SK-N-SH (cell line): ENCODE measurements around the gene CTSA. TPM values are rescaled to one million over a fixed set of nuclear protein-coding genes. Genes with fewer than 3 reads are reported as not detected.

Source experiments
- CTCF ChIA-PET: fragments of 300-600, 350-600 bp; formaldehyde crosslinking; extraction: SDS; loops from one replicate; lab custom pipeline; 2021; lab: Yijun Ruan, JAX
- POLR2A ChIA-PET: fragments of 350-600 bp; sonication (Branson Sonifier 250); formaldehyde crosslinking; extraction: SDS; loops from one replicate; lab custom pipeline; 2020; ENCODE audit warnings: antibody characterized with exemption, inconsistent platforms; lab: Yijun Ruan, JAX
- DNase-seq: peaks from one replicate; pipeline ENCODE4 v3.0.0; 2012
- H2AFZ ChIP-seq: fragments of 200-600 bp; sonication (generic); 2 replicates; pipeline ENCODE4 v1.8.1; 2016; ENCODE audit warnings: antibody characterized with exemption, mild to moderate bottlenecking, low read depth
- H3F3A ChIP-seq: fragments of 200-600 bp; sonication (generic); replicated peaks from 2 replicates; pipeline ENCODE3; 2016; ENCODE audit warnings: antibody characterized with exemption, mild to moderate bottlenecking; ENCODE audit not compliant: insufficient read depth
- H3K27ac ChIP-seq, 2 experiments: fragments of 200-500 bp in 1 of 2; fragments of 200-600 bp in 1 of 2; sonication (Bioruptor generic) in 1 of 2; sonication (generic), shearing (Covaris generic) in 1 of 2; 2 replicates each; pipeline versions ENCODE4 v1.5.1 to v1.6.1; 2014 to 2016; ENCODE audit warnings: low read depth in 2 of 2, inconsistent platforms in 1 of 2, low read length in 1 of 2, mild to moderate bottlenecking in 1 of 2, mixed read lengths in 1 of 2
- H3K27me3 ChIP-seq: fragments of 200-600 bp; sonication (generic), shearing (Covaris generic); 2 replicates; pipeline ENCODE4 v1.6.1; 2016; ENCODE audit warnings: mixed run types; ENCODE audit not compliant: insufficient read depth
- H3K36me3 ChIP-seq, 2 experiments: fragments of 200-500 bp in 1 of 2; fragments of 200-600 bp in 1 of 2; sonication (Bioruptor generic) in 1 of 2; sonication (generic) in 1 of 2; replicated peaks in 1 of 2; 2 replicates each; pipeline versions ENCODE3 to v1.5.1; 2014 to 2016; ENCODE audit warnings: low read length in 1 of 2, mild to moderate bottlenecking in 1 of 2; ENCODE audit not compliant: insufficient read depth in 2 of 2, control insufficient read depth in 1 of 2
- H3K4me1 ChIP-seq, 2 experiments: fragments of 200-500 bp in 1 of 2; fragments of 200-600 bp in 1 of 2; sonication (Bioruptor generic) in 1 of 2; sonication (generic), shearing (Covaris generic) in 1 of 2; 2 replicates each; pipeline versions ENCODE4 v1.5.1 to v1.6.1; 2014 to 2016; ENCODE audit warnings: low read depth in 1 of 2, low read length in 1 of 2, mixed run types in 1 of 2; ENCODE audit not compliant: insufficient read depth in 2 of 2, control insufficient read depth in 1 of 2
- H3K4me2 ChIP-seq: fragments of 200-600 bp; sonication (generic), shearing (Covaris generic); 2 replicates; pipeline ENCODE4 v1.6.1; 2017; ENCODE audit warnings: mixed run types
- H3K4me3 ChIP-seq, 2 experiments: fragments of 200-500 bp in 1 of 2; fragments of 200-600 bp in 1 of 2; sonication (Bioruptor generic) in 1 of 2; sonication (generic), shearing (Covaris generic) in 1 of 2; 2 replicates each; pipeline versions ENCODE4 v1.5.1 to v1.8.1; 2014 to 2016; ENCODE audit warnings: low read depth in 2 of 2, inconsistent platforms in 1 of 2, low read length in 1 of 2, mild to moderate bottlenecking in 1 of 2, mixed read lengths in 1 of 2, moderate library complexity in 1 of 2
- H3K79me2 ChIP-seq: fragments of 200-600 bp; sonication (generic); 2 replicates; pipeline ENCODE4 v1.8.1; 2017; ENCODE audit warnings: mild to moderate bottlenecking; ENCODE audit not compliant: insufficient read depth
- H3K9ac ChIP-seq: fragments of 200-600 bp; sonication (generic); 2 replicates; pipeline ENCODE4 v1.6.1; 2017; ENCODE audit warnings: mixed run types
- H3K9me2 ChIP-seq: fragments of 200-600 bp; sonication (generic); 2 replicates; pipeline ENCODE4 v1.6.1; 2017; ENCODE audit warnings: mixed run types
- H3K9me3 ChIP-seq: fragments of 200-600 bp; sonication (generic); 2 replicates; pipeline ENCODE4 v1.6.1; 2017; ENCODE audit warnings: mixed run types, mild to moderate bottlenecking, moderate library complexity
- H4K20me1 ChIP-seq: fragments of 200-600 bp; sonication (generic); 2 replicates; pipeline ENCODE4 v1.6.1; 2017; ENCODE audit warnings: mild to moderate bottlenecking, mixed run types; ENCODE audit not compliant: insufficient read depth
- ELF1 ChIP-seq: IDR thresholded peaks from 2 replicates; pipeline ENCODE4 v1.4.0; 2012
- EP300 ChIP-seq, 2 experiments: IDR thresholded peaks; 2 replicates each; pipeline versions ENCODE4 v1.4.0 to v1.6.1; 2012; ENCODE audit warnings: borderline replicate concordance in 1 of 2, low read depth in 1 of 2, low read length in 1 of 2
- FOXJ3 ChIP-seq: sonication (generic); formaldehyde crosslinking; IDR thresholded peaks from 2 replicates; pipeline ENCODE4 v1.5.1; 2020; ENCODE audit warnings: mild to moderate bottlenecking, missing genetic modification reagents
- FOXM1 ChIP-seq: IDR thresholded peaks from 2 replicates; pipeline ENCODE4 v1.4.0; 2012; ENCODE audit warnings: low read depth, mild to moderate bottlenecking
- GABPA ChIP-seq: IDR thresholded peaks from 2 replicates; pipeline ENCODE4 v1.4.0; 2012; ENCODE audit warnings: low read depth, mild to moderate bottlenecking
- GATA2 ChIP-seq: sonication (generic); formaldehyde crosslinking; IDR thresholded peaks from 2 replicates; pipeline ENCODE4 v1.5.0; 2020; ENCODE audit warnings: mild to moderate bottlenecking, missing genetic modification reagents
- JUND ChIP-seq: IDR thresholded peaks from 2 replicates; pipeline ENCODE4 v1.4.0; 2012
- MEF2A ChIP-seq: IDR thresholded peaks from 2 replicates; pipeline ENCODE4 v1.4.0; 2012; ENCODE audit warnings: low read depth, borderline replicate concordance
- MXI1 ChIP-seq: IDR thresholded peaks from 2 replicates; pipeline ENCODE4 v1.6.1; 2012; ENCODE audit warnings: mild to moderate bottlenecking, low read depth, low read length, improper control_type of control experiment
- NRF1 ChIP-seq: IDR thresholded peaks from 2 replicates; pipeline ENCODE4 v1.6.1; 2012; ENCODE audit warnings: low read depth, mild to moderate bottlenecking, low read length
- RAD21 ChIP-seq: IDR thresholded peaks from 2 replicates; pipeline ENCODE4 v1.6.1; 2012; ENCODE audit warnings: mild to moderate bottlenecking, low read length
- RCOR1 ChIP-seq: fragments of 150-350 bp; IDR thresholded peaks from 2 replicates; pipeline ENCODE4 v1.6.1; 2017; ENCODE audit warnings: antibody characterized with exemption, low read length
- RFX5 ChIP-seq: IDR thresholded peaks from 2 replicates; pipeline ENCODE4 v1.6.1; 2012; ENCODE audit warnings: mild to moderate bottlenecking, improper control_type of control experiment, low read length
- RXRA ChIP-seq: IDR thresholded peaks from 2 replicates; pipeline ENCODE4 v1.4.0; 2012; ENCODE audit warnings: low read depth, mild to moderate bottlenecking, borderline replicate concordance
- SIN3A ChIP-seq: IDR thresholded peaks from 2 replicates; pipeline ENCODE4 v1.6.1; 2012; ENCODE audit warnings: low read depth, mild to moderate bottlenecking, low read length, moderate library complexity, borderline replicate concordance
- SMC3 ChIP-seq: IDR thresholded peaks from 2 replicates; pipeline ENCODE4 v1.6.1; 2012; ENCODE audit warnings: low read depth, low read length, improper control_type of control experiment
- TAF1 ChIP-seq: IDR thresholded peaks from 2 replicates; pipeline ENCODE4 v1.6.1; 2012; ENCODE audit warnings: low read depth, mild to moderate bottlenecking, low read length, moderate library complexity, borderline replicate concordance
- TCF12 ChIP-seq: IDR thresholded peaks from 2 replicates; pipeline ENCODE4 v1.4.0; 2012
- YY1 ChIP-seq: IDR thresholded peaks from 2 replicates; pipeline ENCODE4 v1.4.0; 2012; ENCODE audit warnings: low read depth, mild to moderate bottlenecking
- WGBS: methylation state at CpG from one replicate; pipeline ENCODE4 v1.1.6; 2017; ENCODE audit warnings: low lambda C conversion rate; 5-methylcytosine and 5-hydroxymethylcytosine counted together
- polyA plus RNA-seq, 3 experiments: library from polyadenylated mRNA; depleted of rRNA; stranded (reverse); fragments of >200 nt; gene quantifications; 2 replicates each; pipeline ENCODE4 v1.2.3, GENCODE V29; 2012
- TF ChIP-seq, protein P1 (sequence below): IDR thresholded peaks from 2 replicates; pipeline ENCODE4 v1.4.0; 2012; ENCODE audit warnings: low read depth, borderline replicate concordance
- TF ChIP-seq, protein P2 (sequence below): fragments of 200-600 bp; sonication (generic); IDR thresholded peaks from 2 replicates; pipeline ENCODE4 v1.6.1; 2017; ENCODE audit warnings: antibody characterized with exemption, mild to moderate bottlenecking, moderate library complexity
- TF ChIP-seq, protein P3 (sequence below): fragments of 150-350 bp; IDR thresholded peaks from 2 replicates; pipeline ENCODE4 v1.6.1; 2017; ENCODE audit warnings: antibody characterized with exemption, low read length, low read depth, borderline replicate concordance
- TF ChIP-seq, protein P4 (sequence below): fragments of 150-350 bp; IDR thresholded peaks from 2 replicates; pipeline ENCODE4 v1.6.1; 2016; ENCODE audit warnings: mild to moderate bottlenecking, low read depth, low read length
- TF ChIP-seq, protein P5 (sequence below): IDR thresholded peaks from 2 replicates; pipeline ENCODE4 v1.4.0; 2012; ENCODE audit warnings: low read depth, borderline replicate concordance

CTSA gene
- polyA plus RNA-seq, 1 of the 3 experiments (the other 2 are of a cell fraction), result 338 TPM

DNA sequence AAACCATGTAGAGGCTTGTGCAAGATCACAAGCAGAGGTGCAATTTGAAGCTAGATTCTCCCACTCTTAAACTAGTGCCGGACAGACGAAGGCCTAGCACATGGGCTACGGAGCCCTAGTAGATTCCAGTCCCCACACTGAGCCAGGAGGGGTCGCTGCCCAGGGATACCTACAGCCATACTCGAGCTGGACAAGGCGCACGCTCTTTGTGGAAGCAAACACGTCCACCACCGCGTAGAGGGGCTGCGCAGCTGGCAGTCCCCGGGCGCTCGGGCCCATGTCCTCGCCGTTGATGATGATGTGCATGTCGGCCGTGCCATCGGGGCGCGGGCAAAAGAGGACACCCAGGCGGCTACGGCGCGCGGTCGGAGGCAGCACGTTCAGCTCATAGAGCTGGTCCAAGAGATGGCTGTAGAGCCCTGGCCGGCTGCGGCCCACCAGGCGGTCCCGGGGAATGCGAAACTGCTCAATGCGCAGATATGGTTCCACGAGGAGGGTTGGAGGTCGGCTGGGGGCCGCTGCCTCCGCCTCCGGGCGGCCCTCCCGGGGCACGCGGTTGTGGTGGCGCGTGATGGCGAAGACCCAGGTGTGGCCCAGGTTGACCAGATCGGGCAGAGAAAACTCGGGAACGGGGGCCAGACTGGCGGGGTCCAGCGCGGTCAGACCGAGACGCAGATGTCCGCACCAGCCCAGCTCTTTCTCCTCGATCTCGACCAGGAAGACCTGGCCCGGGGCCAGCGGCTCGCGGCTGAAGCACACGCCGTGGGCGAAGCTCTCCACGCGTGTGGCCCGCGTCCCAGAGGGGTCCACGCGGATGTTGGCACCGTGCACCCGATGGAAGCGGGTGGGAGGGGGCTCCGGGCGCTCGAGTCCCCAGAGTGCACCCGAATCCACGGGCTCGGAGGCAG, 804 bp upstream of the CTSA start:
- no peaks in the 10 kb centered on the region for H3K27me3 ChIP-seq
- no peaks in the 10 kb centered on the region for H4K20me1 ChIP-seq
- peak overlapping the region; percentile 58 to 89 for H3K27ac ChIP-seq
- ChIA-PET CTCF (interaction anchor here (0.7 to 4.5 kb wide), 33 partner anchors 7 to 97 kb away, joined by 3 to 41 read pairs (median 6); partner anchors contain the start of genes ACOT8, PCIF1, PLTP and ZSWIM1), POLR2A (interaction anchor here (0.7 to 2.8 kb wide), 11 partner anchors 9 to 81 kb away, joined by 3 to 26 read pairs (median 5); partner anchors contain the start of genes ACOT8, PCIF1, PLTP and SNX21)
- no peaks in the 10 kb centered on the region for H3K9me3 ChIP-seq
- H3K36me3 ChIP-seq, result peaks cover 5 to 23% of the 10 kb centered on the region in 2 experiments
- H3K4me1 ChIP-seq, result peaks cover 0 to 9% of the 10 kb centered on the region in 2 experiments; a peak in 2 of 4 replicates
- H3F3A ChIP-seq, result peaks cover 5% of the 10 kb centered on the region
- H3K4me2 ChIP-seq, result peak overlapping the region; percentile 94
- peak overlapping the region; percentile 78 to 90 for H3K4me3 ChIP-seq
- H2AFZ ChIP-seq, result peak overlapping the region; percentile 72
- WGBS, result 40% methylated on average over 9 of the region's 79 CpGs
- no peaks in the 10 kb centered on the region for H3K9me2 ChIP-seq
- H3K79me2 ChIP-seq, result peaks cover 19% of the 10 kb centered on the region; the same call in 1 of the 2 replicates
- peak overlapping the region; percentile 82 for H3K9ac ChIP-seq
- peak; percentile 91 for DNase-seq
- TF ChIP-seq MEF2A (no peak), NRF1 (peak; percentile 41), RAD21 (peak; percentile 62), EP300 (IDR thresholded peaks at IDR 0.05; ENCODE audit: borderline replicate concordance in 1 of 2, low read depth in 1 of 2, low read length in 1 of 2) (no peak), SMC3 (peak; percentile 42), FOXM1 (no peak), GABPA (no peak), TAF1 (no peak), RCOR1 (peak; percentile 44; the same call in 1 of the 2 replicates), JUND (no peak), YY1 (no peak), FOXJ3 (CRISPR knock-in tag) (no peak), TCF12 (no peak), RXRA (no peak), MXI1 (peak; percentile 94), GATA2 (CRISPR knock-in tag) (no peak), ELF1 (no peak), RFX5 (no peak), SIN3A (peak; percentile 61; the same call in 1 of the 2 replicates)
- TF ChIP-seq, protein P1, sequence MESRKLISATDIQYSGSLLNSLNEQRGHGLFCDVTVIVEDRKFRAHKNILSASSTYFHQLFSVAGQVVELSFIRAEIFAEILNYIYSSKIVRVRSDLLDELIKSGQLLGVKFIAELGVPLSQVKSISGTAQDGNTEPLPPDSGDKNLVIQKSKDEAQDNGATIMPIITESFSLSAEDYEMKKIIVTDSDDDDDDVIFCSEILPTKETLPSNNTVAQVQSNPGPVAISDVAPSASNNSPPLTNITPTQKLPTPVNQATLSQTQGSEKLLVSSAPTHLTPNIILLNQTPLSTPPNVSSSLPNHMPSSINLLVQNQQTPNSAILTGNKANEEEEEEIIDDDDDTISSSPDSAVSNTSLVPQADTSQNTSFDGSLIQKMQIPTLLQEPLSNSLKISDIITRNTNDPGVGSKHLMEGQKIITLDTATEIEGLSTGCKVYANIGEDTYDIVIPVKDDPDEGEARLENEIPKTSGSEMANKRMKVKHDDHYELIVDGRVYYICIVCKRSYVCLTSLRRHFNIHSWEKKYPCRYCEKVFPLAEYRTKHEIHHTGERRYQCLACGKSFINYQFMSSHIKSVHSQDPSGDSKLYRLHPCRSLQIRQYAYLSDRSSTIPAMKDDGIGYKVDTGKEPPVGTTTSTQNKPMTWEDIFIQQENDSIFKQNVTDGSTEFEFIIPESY, result no peak
- TF ChIP-seq, protein P2, sequence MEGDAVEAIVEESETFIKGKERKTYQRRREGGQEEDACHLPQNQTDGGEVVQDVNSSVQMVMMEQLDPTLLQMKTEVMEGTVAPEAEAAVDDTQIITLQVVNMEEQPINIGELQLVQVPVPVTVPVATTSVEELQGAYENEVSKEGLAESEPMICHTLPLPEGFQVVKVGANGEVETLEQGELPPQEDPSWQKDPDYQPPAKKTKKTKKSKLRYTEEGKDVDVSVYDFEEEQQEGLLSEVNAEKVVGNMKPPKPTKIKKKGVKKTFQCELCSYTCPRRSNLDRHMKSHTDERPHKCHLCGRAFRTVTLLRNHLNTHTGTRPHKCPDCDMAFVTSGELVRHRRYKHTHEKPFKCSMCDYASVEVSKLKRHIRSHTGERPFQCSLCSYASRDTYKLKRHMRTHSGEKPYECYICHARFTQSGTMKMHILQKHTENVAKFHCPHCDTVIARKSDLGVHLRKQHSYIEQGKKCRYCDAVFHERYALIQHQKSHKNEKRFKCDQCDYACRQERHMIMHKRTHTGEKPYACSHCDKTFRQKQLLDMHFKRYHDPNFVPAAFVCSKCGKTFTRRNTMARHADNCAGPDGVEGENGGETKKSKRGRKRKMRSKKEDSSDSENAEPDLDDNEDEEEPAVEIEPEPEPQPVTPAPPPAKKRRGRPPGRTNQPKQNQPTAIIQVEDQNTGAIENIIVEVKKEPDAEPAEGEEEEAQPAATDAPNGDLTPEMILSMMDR, result peak; percentile 68
- TF ChIP-seq, protein P3, sequence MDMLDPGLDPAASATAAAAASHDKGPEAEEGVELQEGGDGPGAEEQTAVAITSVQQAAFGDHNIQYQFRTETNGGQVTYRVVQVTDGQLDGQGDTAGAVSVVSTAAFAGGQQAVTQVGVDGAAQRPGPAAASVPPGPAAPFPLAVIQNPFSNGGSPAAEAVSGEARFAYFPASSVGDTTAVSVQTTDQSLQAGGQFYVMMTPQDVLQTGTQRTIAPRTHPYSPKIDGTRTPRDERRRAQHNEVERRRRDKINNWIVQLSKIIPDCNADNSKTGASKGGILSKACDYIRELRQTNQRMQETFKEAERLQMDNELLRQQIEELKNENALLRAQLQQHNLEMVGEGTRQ, result no peak
- TF ChIP-seq, protein P4, sequence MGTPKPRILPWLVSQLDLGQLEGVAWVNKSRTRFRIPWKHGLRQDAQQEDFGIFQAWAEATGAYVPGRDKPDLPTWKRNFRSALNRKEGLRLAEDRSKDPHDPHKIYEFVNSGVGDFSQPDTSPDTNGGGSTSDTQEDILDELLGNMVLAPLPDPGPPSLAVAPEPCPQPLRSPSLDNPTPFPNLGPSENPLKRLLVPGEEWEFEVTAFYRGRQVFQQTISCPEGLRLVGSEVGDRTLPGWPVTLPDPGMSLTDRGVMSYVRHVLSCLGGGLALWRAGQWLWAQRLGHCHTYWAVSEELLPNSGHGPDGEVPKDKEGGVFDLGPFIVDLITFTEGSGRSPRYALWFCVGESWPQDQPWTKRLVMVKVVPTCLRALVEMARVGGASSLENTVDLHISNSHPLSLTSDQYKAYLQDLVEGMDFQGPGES, result no peak
- TF ChIP-seq, protein P5, sequence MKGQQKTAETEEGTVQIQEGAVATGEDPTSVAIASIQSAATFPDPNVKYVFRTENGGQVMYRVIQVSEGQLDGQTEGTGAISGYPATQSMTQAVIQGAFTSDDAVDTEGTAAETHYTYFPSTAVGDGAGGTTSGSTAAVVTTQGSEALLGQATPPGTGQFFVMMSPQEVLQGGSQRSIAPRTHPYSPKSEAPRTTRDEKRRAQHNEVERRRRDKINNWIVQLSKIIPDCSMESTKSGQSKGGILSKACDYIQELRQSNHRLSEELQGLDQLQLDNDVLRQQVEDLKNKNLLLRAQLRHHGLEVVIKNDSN, result no peak
